PC-9 (cell line): Measurements from ENCODE around the gene HNRNPU.

ENCODE experiments used
- EZH2 ChIP-seq: fragments of 200-600 bp; sonication (generic); IDR thresholded peaks from 2 replicates; pipeline ENCODE4 v1.8.0; 2017; ENCODE audit warnings: antibody characterized with exemption, low read depth
- TF ChIP-seq, protein P1 (sequence below): fragments of 200-600 bp; sonication (generic); conservative IDR thresholded peaks from 2 replicates; pipeline ENCODE4 v1.6.1; 2017; ENCODE audit warnings: mixed run types, antibody characterized with exemption, mild to moderate bottlenecking, moderate library complexity

DNA sequence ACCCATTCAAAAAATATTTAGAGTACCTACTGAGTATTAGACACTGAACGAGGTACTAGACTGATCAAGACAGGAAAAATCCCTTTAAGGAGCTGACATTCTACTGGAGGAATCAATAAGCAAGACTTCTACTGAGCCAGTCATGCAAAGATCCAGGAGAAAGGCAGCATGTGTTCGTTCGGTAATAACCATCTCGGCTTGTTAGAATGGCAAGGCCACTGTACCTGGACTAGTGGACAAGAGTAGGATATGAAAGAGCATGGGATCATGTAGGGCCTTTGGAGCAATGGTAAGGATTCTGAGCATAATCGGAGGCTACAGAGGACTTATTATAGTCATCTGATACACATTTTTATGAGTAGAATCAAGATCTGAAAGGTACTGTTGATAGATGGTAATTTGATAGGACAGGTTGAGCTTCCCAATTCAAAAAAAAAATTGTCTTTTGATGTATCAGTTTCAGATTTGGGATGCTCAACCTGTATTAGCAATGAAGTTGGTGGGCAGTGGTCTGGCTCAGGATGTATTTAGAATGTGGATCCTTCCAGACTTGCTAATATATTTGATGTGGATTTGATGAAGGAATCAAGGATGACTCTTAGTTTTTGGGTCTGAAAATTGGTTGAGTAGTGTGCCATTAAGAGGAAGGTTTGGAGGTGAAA lies 26.6 kb downstream of the HNRNPU start:
- TF ChIP-seq, protein P1, sequence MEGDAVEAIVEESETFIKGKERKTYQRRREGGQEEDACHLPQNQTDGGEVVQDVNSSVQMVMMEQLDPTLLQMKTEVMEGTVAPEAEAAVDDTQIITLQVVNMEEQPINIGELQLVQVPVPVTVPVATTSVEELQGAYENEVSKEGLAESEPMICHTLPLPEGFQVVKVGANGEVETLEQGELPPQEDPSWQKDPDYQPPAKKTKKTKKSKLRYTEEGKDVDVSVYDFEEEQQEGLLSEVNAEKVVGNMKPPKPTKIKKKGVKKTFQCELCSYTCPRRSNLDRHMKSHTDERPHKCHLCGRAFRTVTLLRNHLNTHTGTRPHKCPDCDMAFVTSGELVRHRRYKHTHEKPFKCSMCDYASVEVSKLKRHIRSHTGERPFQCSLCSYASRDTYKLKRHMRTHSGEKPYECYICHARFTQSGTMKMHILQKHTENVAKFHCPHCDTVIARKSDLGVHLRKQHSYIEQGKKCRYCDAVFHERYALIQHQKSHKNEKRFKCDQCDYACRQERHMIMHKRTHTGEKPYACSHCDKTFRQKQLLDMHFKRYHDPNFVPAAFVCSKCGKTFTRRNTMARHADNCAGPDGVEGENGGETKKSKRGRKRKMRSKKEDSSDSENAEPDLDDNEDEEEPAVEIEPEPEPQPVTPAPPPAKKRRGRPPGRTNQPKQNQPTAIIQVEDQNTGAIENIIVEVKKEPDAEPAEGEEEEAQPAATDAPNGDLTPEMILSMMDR, result no peak
- no peak for TF ChIP-seq EZH2
